ENCODE data around the gene SEPTIN12.

Gene SEPTIN12

DNA sequence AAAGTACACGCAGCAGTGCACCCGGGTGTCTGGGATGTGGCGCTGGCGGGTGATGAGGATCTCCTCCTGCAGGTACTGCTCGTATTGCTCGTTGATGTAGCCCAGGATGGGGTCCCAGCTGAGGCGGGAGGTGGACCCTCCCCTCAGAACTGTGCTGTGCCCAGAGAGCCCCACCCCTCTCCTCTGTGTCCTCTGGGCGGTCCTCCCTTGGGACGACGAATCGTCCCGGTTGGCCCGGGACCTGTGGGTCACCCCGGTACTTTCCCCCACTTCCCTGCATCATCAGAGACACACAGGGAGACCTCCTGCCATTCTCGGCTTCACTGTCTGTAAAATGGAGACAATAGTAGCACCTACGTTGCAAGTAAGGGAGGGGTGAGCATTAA lies 4.2 kb downstream of the SEPTIN12 start:
- no peak for DNase-seq

DNA sequence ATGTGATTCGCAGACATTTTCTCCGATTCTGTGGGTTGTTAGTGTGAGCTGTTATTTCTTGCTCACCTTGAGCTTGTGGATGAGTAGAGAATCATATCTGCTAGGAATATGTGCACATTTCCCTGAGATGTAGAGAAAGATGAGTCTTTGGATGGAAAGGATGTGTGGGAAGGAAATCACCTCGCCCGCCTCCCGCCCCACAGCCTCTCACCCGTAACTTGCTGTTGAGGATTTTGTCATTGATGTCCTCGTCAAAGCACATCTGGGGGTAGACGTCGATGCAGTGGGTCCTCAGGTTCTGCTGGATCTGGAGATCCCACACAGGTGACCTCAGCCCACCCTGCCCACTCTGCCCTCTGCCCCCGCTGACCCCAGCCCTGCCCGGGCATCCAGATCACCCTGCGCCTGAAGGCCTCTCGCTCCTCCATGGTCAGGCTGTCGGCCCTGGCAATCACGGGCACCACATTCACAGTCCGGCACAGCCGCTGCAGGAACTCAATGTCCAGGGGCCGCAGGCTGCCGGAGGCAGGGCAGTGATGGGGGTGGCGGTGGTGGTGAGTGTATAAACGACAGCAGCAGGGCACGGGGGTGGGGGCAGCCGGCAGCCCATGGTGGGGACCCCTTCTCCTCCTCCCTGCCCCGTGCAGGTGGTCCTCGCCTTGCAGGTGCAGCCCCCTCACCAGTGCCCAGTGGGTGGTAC lies 4.7 kb downstream of the SEPTIN12 start:
- DNase-seq: no peak

DNA sequence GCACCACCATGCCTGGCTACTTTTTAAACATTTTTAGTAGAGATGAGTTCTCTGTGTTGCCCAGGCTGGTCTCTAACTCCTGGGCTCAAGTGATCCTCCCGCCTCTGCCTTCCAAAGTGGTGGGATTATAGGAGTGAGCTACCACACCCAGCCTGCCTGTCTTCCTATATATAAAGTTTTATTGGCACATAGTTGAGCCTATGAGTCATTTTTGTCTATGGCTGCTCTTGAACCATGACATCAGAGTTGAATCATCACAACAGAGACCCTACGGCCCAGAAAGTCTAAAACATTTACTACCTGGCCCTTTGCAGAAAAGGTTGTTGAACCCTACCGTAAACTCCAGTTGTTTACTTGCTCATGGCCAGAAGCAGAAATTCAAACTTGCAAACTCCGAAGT lies 7.9 kb downstream of the SEPTIN12 start:
- no peak for DNase-seq

DNA sequence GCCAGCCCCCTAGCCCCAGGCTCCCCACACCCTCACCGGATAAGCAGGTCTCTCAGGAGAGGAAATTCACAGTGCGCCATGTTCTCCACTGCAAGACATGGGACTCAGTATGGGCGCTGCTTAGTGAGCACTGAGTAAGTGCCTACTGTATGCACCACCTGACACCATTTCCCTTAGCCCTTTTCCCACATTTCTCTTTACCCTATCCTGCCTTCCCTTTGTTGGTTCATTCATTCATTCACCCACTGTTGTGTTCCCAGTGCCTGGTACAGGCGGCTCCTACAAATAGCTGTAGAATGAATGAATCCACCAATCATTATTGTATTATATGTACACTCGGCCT lies 10.1 kb downstream of the SEPTIN12 start:
- no peak for DNase-seq

DNA sequence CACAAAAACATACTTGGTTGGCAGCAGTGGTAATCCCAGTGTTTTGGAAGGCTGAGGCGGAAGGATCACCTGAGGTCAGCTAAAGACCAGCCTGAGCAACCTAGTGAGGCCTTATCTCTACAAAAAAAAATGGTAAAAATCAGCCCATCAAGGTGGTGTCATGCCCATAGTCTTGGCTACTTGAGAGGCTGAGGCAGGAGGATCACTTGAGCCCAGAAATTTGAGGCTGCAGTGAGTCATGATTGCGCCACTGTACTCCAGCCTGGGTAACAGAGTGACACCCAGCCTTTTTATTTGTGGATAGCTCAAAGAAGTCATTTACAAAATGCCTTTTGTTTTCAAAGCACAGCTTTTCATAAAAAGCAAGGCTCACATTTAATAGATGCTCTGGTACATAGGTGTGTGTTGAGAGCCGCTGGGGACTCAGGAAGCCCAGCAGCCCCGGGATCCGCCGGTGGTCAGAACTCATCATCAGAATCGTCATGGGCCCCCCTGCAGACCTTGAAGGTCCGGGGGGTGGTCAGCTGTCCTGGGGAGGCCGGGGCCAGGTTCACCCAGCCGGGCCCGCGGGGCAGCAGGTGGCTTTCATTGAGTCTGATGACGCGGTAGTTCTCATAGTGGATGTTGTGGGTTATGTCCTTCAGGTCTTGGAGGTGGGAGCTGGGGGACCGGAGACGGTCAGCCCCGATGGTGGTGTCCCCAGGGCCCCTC lies 10.7 kb downstream of the SEPTIN12 start:
- DNase-seq: no peak

DNA sequence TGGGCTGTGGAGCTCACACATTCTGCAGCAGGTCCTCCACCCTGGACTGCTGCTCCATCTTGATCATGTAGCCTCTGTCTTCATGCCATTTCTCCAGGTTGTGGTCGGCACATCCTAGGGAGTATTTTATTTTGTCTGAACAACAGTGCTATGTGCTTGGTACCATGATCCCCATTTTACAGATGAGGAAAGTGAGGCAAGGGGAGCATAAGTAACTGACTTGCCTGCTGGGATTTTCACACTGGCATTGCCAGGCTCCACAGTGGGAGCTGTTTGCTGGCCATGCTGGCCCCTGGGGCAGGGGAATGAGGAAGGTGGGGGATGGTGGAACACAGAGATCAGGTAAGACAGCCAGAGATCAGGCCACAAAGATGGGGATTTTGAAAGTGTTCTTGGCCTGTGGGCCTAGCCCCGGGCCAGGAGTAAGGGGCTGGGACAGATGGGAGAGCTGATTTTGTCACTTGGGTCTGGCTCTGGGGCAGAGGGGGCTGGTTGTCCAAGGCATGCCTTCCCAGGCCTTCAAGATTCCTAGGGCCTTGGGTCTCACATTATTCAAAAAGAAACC lies 11.9 kb downstream of the SEPTIN12 start:
- no peak for DNase-seq

DNA sequence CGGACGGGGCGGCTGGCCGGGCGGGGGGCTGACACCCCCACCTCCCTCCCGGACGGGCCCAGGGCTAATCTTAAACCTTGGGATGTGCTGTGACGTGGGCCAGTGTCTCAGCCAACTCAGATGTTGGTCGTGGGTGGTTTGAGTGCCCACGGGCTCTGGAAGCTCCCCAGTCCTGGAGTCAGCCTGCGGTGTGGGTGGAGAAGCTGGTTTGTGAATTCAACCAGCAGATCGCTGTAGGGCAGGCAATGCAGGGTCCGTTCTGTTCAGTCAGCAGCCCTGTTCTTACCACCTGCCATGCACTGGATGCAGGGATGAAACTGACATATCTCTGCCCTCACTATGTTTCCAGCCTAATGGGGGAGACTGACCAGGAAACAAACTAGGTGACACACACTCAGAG lies 13.1 kb downstream of the SEPTIN12 start:
- DNase-seq: no peak

DNA sequence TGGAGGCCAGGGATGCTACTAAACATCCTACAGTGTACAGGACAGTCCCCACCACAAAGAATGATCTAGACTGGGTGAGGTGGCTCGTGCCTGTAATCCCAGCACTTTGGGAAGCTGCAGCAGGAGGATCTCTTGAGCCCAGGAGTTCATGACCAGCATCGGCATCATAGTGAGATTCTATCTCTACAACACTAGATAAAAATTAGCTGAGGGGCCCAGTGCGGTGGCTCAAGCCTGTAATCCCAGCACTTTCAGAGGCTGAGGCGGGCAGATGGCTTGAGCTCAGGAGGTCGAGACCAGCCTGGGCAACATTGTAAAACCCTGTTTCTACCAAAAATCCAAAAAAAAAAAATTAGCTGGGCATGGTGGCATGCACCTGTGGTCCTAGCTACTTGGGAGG lies 15.8 kb downstream of the SEPTIN12 start:
- no peak for DNase-seq

DNA sequence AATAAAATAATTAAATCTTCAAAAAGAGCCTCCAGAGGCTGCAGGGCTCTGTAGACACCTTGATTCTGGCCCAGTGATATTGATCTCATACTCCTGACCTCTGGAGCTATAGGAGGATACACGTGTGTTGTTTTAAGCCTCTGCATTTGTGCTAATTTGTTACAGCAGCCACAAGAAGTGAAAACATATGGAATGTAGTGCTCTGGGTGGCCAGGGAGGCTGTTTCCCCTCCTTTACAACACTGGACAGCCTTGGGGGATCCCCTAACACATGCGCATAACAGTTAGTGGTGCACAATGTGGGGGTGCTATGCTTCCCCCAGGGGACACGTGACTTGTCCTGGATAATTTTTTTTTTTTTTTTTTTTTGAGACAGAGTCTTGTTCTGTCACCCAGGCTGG lies 16.5 kb downstream of the SEPTIN12 start:
- DNase-seq: no peak

DNA sequence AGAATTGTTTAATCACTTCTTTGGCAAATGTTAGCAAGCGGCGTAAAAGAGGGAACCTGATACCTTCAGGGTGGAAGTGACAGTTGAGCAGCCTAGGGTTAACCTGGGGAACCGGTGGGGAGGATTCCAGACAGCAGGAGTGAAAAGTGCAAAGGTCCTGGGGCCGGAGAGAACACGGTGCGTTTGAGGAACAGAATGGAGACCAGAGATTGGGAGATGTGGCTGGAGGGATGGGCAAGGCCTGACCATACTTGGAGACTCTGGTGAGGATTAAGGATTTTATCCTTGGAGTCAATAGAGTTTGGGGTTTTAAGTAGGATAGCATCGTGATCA lies 18.9 kb downstream of the SEPTIN12 start:
- no peak for DNase-seq

DNA sequence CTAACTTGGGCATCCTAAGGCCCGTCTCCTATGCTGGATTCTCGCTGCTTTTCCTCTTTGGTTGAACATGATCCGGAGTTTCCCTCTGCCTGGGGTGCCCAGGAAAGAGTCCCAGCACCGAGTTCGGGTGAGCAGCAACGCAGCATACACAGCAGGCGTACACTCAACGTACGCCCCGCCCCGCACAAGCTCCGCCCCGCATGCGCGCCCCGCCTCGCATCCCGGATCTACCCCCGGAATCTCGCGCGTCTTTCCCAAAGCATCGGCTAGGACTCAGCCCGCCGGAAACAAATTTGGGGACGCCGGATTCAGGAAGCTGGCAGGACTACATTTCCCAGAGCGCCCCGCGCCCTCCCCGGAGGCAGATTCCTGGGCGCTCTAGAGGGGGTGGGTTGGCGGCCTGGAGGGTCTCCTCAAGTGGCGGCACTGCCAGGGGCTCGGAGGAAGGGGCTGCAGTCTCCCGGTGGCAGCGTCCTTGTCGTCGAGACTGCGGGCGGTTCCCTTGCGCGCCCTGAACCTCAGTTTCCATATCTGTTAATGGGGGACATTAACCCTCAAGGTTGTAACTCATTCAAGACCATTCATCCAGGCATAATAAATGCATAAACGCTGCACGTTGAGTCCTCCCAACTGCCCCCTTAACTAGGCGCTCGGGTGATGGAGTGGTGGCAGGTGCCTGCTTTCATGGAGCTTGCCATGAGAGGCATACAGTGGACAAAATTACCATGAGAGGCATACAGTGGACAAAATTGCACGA lies 19.4 kb downstream of the SEPTIN12 start:
- peak; percentile 89 for DNase-seq

DNA sequence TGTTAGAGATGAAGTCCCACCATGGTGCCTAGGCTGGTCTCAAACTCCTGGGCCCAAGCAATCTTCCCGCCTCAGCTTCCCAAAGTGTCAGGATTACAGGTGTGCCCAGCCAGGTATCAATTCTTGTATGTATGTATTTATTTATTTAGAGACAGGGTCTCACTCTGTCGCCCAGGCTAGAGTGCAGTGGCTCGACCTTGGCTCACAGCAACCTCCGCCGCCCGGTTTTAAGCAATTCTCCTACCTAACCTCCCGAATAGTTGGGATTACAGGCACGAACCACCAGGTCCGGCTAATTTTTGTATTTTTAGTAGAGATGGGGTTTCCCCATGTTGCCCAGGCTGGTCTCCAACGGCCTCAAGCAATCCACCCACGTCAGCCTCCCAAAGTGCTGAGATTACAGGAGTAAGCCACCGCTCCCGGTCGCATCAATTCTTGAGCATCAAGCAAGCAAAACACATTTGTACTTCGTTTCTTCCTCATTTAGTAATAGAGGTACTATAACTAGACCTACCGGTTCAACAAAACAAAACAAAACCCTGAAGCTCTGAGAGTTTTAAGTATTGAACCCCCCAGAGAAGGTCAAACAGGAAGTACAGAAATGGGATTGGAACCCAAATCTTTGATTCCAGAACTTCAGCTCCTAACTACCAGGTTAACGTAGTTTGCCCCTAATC lies 20.1 kb downstream of the SEPTIN12 start:
- no peak for DNase-seq

DNA sequence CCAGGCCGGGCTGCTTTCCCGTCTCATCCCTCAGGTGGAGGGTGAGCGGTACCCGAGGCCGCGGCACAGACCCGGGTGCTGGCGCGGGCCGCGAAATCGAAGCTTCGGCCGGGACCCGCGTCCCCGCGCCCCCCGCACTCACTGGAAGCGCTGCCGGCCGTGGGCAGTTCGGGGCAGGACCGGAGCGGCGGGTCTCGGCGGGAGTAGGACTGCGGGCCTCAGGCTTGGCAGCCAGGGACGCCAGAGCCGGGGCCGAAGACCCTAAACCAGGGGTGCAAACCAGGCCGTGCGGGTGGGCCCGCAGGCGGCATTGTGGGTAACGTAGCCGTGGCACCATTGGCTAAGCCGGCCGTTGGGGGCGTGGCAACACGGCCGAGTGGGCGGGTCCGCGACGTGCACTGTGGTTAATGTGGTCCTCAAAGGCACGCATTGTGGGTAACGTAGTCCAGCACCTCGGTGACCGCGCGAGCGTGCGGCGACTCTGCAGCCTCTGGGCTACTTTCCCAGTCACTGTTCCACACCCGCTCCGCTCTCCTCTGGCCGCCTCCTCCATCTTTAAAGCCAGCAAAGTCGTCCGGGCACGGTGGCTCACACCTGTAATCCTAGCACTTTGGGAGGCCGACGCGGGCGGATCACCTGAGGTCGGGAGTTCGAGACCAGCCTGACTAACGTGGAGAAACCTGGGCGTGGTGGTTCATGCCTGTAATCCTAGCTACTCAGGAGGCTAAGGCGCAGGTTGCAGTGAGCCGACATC lies 21.1 kb downstream of the SEPTIN12 start, which contains the start of gene ZNF500:
Gene ZNF500, minus strand, starts transcription at position 288 of the 754 bp plus-strand sequence. CDS start 1,184 bp downstream, outside the sequence.
- peak; percentile 91 for DNase-seq

DNA sequence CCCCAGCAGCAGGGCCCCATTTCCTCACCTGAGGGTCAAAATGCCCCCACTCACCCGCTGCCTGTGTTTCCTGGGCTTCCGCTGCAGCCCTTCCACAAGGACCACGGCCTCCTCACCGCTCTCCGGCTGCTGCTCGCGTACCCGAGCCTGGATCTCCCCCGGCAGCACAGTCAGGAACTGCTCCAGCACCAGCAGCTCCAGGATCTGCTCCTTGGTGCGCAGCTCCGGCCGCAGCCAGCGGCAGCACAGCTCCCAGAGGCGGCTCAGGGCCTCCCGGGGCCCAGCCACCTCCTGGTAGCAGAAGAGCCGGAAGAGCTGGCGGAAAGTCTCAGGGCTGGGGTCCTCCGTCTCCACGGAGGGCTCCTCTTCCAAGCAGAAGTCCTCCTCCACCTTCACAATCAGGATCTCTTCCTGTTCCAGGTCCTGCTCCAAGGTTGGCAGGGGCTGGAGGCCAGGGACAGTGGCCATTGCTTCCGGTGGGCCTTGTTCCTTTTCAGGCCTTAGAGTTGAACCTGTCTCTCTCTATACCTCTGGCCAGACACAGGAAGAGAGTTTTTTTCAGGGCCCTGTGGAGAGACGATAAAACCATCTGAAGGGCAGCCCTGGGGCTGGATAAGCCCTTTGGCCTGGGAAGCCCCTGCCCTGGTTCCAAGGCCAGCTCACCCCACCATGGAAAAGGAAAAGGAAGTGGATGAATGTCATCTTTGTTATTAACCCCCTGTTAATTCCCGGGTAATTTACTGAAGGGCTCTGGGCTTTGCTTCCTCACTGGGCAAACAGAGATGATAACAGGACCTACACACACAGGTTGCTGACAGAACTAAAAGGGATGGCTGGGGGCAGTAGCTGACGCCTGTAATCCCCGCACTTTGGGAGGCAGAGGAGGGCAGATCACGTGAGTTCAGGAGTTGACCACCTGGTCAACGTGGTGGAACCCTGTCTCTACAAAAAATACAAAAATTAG lies 22.4 kb downstream of the SEPTIN12 start:
- no peak for DNase-seq

DNA sequence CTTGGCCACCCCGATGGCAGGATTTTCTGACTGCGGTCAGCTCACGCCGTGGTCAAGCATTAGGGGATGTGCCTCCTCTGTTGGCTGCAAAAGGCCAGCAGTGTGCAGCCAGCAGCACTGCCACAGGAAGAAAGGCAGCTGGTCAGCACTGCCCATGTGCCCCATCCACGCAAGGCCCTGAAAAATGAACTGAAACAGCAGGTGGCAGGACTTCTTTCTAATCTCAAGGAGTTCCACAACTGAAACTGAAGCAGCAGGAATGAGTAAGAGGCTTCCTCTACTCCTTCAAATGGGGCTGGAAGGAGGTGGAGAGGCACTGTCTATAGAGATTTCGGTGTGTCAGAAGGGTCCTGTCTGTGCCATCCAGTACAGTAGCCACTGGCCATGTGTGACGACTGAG lies 24.4 kb downstream of the SEPTIN12 start:
- DNase-seq: no peak

DNA sequence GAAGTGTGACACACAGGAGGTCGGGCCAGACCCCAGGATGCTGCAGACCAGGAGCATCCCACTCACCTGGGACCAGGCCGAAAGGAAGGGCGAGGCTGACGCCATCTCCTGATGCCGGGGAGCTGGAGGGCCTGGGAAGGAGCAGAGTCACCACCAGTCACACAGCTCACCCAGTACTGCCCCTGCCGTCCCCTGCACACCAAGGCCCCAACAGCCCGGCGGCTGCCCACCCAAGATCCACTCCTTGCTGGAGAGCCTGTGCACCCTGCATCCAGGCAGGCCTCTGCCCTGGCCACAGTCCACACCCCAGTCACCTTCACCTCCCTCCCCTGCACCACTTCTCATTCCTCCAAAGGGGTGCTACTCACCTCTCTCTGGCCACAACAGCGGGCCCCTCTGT lies 25.9 kb downstream of the SEPTIN12 start:
- DNase-seq: no peak

DNA sequence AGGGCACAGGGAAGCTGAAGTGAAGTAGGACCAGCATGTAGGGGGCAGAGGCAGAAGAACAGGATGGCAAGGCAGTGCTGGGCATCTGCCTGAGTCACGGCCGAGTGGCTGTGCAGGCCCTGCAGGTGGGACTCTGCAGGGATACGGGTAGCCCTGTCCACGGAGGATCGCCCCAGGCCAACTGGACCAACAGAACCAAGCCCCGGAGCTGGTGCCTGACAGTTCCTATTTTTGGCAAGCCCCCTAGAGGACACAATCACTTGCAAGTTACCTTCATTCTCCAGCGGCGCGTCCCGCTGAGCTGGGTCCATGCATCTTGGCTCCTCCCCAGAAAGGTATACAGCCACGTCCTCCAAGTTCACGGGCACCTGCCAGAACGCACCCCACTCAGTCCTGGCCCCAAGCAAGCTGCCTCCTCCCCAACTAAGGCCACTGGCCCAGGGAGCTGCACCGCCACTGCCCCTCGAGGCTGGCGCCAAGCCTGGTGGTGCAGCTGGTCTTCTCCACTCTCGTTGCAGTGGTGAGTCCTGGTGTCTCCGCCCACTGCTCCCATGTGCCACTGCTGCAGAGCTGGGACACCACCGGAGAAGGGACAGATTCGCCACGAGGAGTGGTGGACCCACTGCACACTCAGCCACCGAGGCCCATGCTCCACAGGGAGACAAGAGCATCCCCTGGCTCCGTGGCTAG lies 27.8 kb downstream of the SEPTIN12 start:
- DNase-seq: no peak

DNA sequence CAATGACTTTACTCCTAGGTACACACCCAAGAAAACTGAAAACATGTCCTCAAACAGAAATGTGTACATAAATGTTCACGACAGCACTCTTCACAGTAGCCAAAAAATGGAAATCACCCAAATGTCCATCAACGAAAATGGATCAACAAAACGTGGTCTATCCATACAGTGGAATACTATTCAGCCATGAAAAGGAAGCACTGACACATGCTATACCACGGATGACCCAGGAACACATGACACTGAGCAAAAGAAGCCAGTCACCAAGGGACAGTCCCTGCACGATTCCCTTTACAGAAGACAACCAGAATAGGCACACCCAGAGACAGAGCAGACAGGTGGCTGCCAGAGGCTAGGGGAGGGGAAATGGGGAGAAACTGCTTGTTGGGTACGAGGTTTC lies 32.5 kb downstream of the SEPTIN12 start:
- DNase-seq: no peak

DNA sequence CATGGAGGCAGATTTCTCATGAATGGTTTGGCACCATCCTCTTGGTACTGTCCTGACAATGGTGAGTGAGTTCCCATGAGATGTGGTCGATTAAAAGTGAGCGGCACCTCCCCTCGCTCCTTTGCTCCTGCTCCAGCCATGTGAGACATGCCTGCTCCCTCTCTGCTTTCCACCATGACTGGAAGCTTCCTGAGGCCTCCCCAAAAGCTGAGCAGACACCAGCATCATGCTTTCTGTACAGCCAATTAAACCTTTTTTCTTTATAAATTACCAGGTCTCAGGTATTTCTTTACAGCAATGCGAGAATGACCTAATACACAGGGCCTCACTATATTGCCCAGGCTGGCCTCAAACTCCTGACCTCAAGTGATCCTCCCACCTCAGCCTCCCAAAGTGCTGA lies 33.3 kb downstream of the SEPTIN12 start:
- DNase-seq: no peak

DNA sequence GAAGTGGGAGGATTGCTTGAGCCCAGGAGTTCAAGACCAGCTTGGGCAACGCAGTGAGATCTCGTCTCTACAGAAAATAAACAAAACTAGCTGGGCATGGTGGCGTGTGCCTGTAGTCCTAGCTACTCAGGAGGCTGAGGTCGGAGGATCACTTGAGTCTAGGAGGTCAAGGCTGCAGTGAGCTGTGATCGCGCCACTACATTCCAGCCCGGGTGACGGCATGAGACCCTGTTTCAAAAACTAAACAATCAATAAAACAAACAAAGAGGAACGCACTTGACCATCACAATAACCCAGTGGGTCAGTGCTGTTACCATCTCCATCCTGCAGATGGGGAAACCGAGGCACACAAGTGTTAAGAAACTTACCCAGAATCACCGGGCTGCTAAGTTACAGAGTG lies 34.9 kb downstream of the SEPTIN12 start:
- DNase-seq: no peak

Measured in DMS 273 treated with DMSO at 0.1 percent for 48 hours (cell line).